Measurements from ENCODE around the gene PDCD10.
A peak's percentile ranks its signal among the peaks of the same experiment; 100 is the strongest.

The PDCD10 gene

GRCh38 chr3:167734498-167735232, at the start of gene PDCD10:
Gene PDCD10, minus strand, starts transcription at chr3:167734892. Its CDS starts 14,735 bp downstream, at chr3:167720157.
- no peak for TF ChIP-seq CTCF (conservative IDR thresholded peaks at IDR 0.05; ENCODE audit: low read length)
- peak within 1 kb of the TSS; percentile 94 for H3K4me3 ChIP-seq (ENCODE audit: low read length)
- DNase-seq (ENCODE audit: low read depth): peak; percentile 97

GRCh38 chr3:167783781-167784180, 49.1 kb upstream of the PDCD10 start:
- DNase-seq (ENCODE audit: low read depth): no peak
- no peak for TF ChIP-seq CTCF (conservative IDR thresholded peaks at IDR 0.05; ENCODE audit: low read length)

GRCh38 chr3:167780214-167780883, 45.7 kb upstream of the PDCD10 start:
- no peak overlapping the region for H3K4me3 ChIP-seq (ENCODE audit: low read length)
- TF ChIP-seq CTCF (conservative IDR thresholded peaks at IDR 0.05; ENCODE audit: low read length): no peak
- DNase-seq (ENCODE audit: low read depth): no peak

More at GRCh38 chr3:167783781-167784180, 49.1 kb upstream of the PDCD10 start:
- no peak overlapping the region for H3K4me3 ChIP-seq (ENCODE audit: low read length)

GRCh38 chr3:167777356-167777755, 42.7 kb upstream of the PDCD10 start:
- H3K4me3 ChIP-seq (ENCODE audit: low read length): no peak overlapping the region
- no peak for DNase-seq (ENCODE audit: low read depth)
- no peak for TF ChIP-seq CTCF (conservative IDR thresholded peaks at IDR 0.05; ENCODE audit: low read length)

GRCh38 chr3:167776066-167776685, 41.5 kb upstream of the PDCD10 start:
- no peak for DNase-seq (ENCODE audit: low read depth)
- H3K4me3 ChIP-seq (ENCODE audit: low read length): no peak overlapping the region
- TF ChIP-seq CTCF (conservative IDR thresholded peaks at IDR 0.05; ENCODE audit: low read length): no peak

- DNase-seq (ENCODE audit: low read depth): no peak
- no peak overlapping the region for H3K4me3 ChIP-seq (ENCODE audit: low read length)
- no peak for TF ChIP-seq CTCF (conservative IDR thresholded peaks at IDR 0.05; ENCODE audit: low read length)
Observed at GRCh38 chr3:167773584-167773983, 38.9 kb upstream of the PDCD10 start.

All from AG10803 (cell line).